GM13977 (cell line): Measurements from ENCODE around the gene RHEB.

ENCODE experiments used
- DNase-seq: peaks from one replicate; pipeline ENCODE4 v3.0.0; 2012; ENCODE audit warnings: low spot score
- CTCF ChIP-seq: IDR thresholded peaks from 2 replicates; pipeline ENCODE4 v1.5.1; 2012; ENCODE audit warnings: mild to moderate bottlenecking, control low read depth; ENCODE audit not compliant: insufficient read depth; ENCODE audit errors: extremely low read depth, missing control alignments
- in situ Hi-C: fragments of 300-500 bp; cut with MboI; formaldehyde crosslinking; loops from one replicate; pipeline ENCODE4 v1.12.0; 2022; ENCODE audit warnings: low sequenced_read_pairs, low pct_unique_long_range_greater_than_20kb, mixed read lengths, inconsistent platforms; ENCODE audit not compliant: unreplicated experiment

Gene RHEB

GRCh38 chr7:151422212-151422611 is 97.5 kb downstream of the RHEB start:
- no peak for DNase-seq
- no peak for TF ChIP-seq CTCF
- in situ Hi-C loops, result no loop called here

DNA sequence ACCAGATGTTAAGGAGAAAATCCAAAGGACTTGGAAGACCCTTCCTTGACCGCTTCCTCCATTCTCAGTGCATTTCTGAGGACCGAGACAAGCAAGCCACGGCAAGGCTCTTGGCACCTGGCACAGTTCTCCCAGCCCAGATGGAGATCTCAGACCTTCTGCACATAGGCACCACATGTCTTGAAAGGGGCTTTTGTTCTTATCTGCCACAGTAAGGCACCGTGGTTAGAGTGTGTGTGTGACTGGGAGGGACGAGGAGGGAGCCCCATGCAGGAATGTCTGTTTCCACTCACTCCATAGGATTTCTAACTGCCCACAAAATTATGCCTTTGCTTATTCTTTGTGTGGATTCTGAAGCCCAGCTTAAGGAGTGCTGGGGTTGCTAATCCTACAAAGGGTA is 99.6 kb downstream of the RHEB start:
- no peak for DNase-seq
- in situ Hi-C loops, result no loop called here
- TF ChIP-seq CTCF, result no peak

- in situ Hi-C loops, result no loop called here
- no peak for TF ChIP-seq CTCF
- no peak for DNase-seq
These were observed 102.8 kb downstream of the RHEB start for GRCh38 chr7:151416941-151417315.

DNA sequence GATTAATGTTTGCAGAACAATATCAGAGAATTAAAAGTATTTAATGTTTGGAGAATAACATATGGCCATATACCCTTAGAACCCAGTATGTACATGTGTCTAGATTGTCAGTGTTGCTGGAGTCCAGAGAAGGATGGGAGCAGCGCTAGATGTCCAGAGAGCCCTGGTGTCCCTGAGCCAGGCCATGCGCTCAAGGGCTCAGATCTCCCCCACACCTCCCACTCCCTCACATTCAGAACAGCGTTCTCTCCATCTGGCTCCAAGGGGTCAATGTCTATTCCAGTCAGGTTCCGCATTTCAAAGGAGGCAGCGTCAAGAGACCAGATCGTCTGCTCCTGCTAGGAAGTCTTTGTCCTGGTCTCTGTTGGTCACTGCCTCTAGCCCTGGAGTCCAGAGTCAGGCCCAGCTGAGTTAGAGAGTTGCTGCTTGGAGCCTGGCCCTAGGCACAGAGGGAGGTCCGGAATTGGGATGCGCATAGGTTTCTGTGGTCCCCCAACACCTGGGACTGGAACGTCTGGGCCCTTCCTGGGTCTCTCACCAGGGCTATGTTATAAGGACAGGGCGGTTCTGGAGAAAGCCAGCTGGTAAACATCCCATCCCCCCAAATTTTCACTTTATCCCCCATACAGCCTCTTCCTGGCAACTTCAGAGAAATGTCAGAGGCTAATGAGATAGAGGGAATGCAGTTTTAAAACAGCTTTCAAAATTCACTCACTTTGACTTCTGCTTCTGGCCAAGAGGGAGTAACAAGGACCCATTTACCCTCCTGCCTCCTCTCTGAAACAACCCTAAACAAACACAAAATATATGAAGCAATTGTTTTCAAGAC is 103.4 kb downstream of the RHEB start:
- TF ChIP-seq CTCF, result no peak
- DNase-seq, result no peak
- in situ Hi-C loops, result no loop called here
